ENCODE measurements around the gene INKA2.

INKA2 gene

GRCh38 chr1:111691886-111692285 lies 47.3 kb downstream of the INKA2 start:
- TF ChIP-seq MAX (IDR thresholded peaks at IDR 0.05; ENCODE audit: low read depth, low read length): no peak
- TF ChIP-seq POLR2A (IDR thresholded peaks at IDR 0.05; ENCODE audit: extremely low read depth, insufficient read length): no peak
- DNase-seq (ENCODE audit: low read depth): no peak
- no peak overlapping the region for H3K4me3 ChIP-seq (ENCODE audit: low read depth, low read length)

- no peak for DNase-seq (ENCODE audit: low read depth)
- no peak for TF ChIP-seq MAX (IDR thresholded peaks at IDR 0.05; ENCODE audit: low read depth, low read length)
- H3K4me3 ChIP-seq (ENCODE audit: low read depth, low read length): no peak overlapping the region
Observed at GRCh38 chr1:111690306-111690617, 48.9 kb downstream of the INKA2 start.
